IPS DF 6.9 (cell line): ENCODE results near the gene JMJD8.

Experiments used
- DNase-seq: peaks from one replicate; pipeline ENCODE4 v3.0.0-alpha.2; 2013; ENCODE audit warnings: low read depth, low spot score
- H3K27ac ChIP-seq: one replicate; pipeline ENCODE4 v1.5.1; 2013; ENCODE audit warnings: low read length, control low read depth
- H3K27me3 ChIP-seq: 2 replicates; pipeline ENCODE4 v1.6.1; 2013; ENCODE audit warnings: mild to moderate bottlenecking, low read length; ENCODE audit not compliant: control insufficient read depth, insufficient read depth
- H3K36me3 ChIP-seq: 2 replicates; pipeline ENCODE4 v1.6.1; 2013; ENCODE audit warnings: low read length; ENCODE audit not compliant: control insufficient read depth, insufficient read depth
- H3K4me1 ChIP-seq: 2 replicates; pipeline ENCODE4 v1.6.1; 2013; ENCODE audit warnings: low read length; ENCODE audit not compliant: control insufficient read depth, insufficient read depth
- H3K4me3 ChIP-seq: 2 replicates; pipeline ENCODE4 v1.5.1; 2013; ENCODE audit warnings: mild to moderate bottlenecking, low read length
- H3K9me3 ChIP-seq: 2 replicates; pipeline ENCODE4 v1.6.1; 2013; ENCODE audit warnings: low read length, inconsistent platforms; ENCODE audit not compliant: control insufficient read depth, insufficient read depth
- WGBS: extraction: QIAGEN DNeasy Blood & Tissue Kit; methylation state at CpG from one replicate; pipeline ENCODE4 v1.1.7; 2013; ENCODE audit warnings: mixed read lengths, missing lambda C conversion rate; ENCODE audit not compliant: insufficient read length, insufficient coverage; 5-methylcytosine and 5-hydroxymethylcytosine counted together

The JMJD8 gene

GRCh38 chr16:674214-674881 lies 9.8 kb downstream of the JMJD8 start:
- Histone ChIP-seq H3K27ac (no peak overlapping the region), H3K4me3 (no peak overlapping the region), H3K4me1 (peaks cover 7% of the 10 kb centered on the region), H3K36me3 (peaks cover 41% of the 10 kb centered on the region), H3K27me3 (no peaks in the 10 kb centered on the region), H3K9me3 (no peaks in the 10 kb centered on the region)
- no CpG with 5 or more reads among the region's 22 CpGs for WGBS
- DNase-seq = no peak

DNA sequence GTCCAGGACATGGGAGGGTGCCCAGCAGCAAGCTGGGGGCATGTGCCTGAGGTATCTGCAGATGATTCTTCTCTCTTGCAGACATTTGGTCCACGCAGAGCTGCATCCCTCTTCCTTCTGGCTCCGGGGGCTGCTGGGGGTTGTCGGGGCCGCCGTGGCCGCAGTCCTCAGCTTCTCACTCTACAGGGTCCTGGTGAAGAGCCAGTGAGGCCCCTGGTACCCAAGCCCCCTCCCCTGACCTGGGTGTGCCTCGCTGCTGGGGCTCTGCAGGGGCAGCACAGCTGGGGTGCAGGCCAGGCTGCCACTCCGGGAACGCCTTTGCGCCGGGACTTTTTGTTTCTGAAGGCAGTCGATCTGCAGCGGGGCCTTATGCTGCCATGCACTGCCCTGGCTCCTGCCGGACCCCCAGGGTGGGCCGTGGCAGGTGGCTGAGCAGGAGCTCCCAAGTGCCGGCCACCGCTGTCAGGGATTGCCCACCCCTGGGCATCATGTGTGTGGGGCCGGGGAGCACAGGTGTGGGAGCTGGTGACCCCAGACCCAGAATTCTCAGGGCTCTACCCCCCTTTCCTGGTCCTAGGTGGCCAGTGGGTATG lies 10.6 kb downstream of the JMJD8 start:
- Histone ChIP-seq H3K36me3 (peaks cover 44% of the 10 kb centered on the region), H3K27me3 (no peaks in the 10 kb centered on the region), H3K27ac (no peak overlapping the region), H3K4me1 (peaks cover 3% of the 10 kb centered on the region; the same call in 1 of the 2 replicates), H3K9me3 (no peaks in the 10 kb centered on the region), H3K4me3 (no peak overlapping the region)
- no CpG with 5 or more reads among the region's 18 CpGs for WGBS
- DNase-seq = no peak

DNA sequence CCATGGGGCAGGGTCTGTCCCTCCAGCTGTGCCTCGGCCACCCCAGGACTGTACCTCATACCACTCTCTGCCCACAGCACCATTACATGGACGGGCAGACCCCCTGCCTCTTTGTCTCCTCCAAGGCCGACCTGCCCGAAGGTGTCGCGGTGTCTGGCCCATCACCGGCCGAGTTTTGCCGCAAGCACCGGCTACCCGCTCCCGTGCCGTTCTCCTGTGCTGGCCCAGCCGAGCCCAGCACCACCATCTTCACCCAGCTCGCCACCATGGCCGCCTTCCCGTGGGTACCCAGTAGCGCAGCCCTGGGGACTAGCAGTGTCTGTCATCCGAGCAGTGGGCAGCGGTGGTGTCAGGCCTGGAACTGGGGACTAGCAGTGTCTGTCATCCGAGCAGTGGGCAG lies 11.3 kb downstream of the JMJD8 start:
- H3K4me1 ChIP-seq = peaks cover 3% of the 10 kb centered on the region; the same call in 1 of the 2 replicates

GRCh38 chr16:672371-672770 lies 11.8 kb downstream of the JMJD8 start:
- Histone ChIP-seq H3K4me1 (peaks cover 3% of the 10 kb centered on the region; the same call in 1 of the 2 replicates), H3K27ac (no peak overlapping the region), H3K9me3 (no peaks in the 10 kb centered on the region), H3K4me3 (no peak overlapping the region), H3K27me3 (no peaks in the 10 kb centered on the region), H3K36me3 (peaks cover 44% of the 10 kb centered on the region)
- DNase-seq = no peak
- no CpG with 5 or more reads among the region's 19 CpGs for WGBS

More for the DNA sequence above, 11.3 kb downstream of the JMJD8 start:
- H3K27me3 ChIP-seq = no peaks in the 10 kb centered on the region
- H3K4me3 ChIP-seq = no peak overlapping the region
- no peaks in the 10 kb centered on the region for H3K9me3 ChIP-seq
- no peak overlapping the region for H3K27ac ChIP-seq
- H3K36me3 ChIP-seq = peaks cover 44% of the 10 kb centered on the region
- no CpG with 5 or more reads among the region's 21 CpGs for WGBS
- DNase-seq = no peak

DNA sequence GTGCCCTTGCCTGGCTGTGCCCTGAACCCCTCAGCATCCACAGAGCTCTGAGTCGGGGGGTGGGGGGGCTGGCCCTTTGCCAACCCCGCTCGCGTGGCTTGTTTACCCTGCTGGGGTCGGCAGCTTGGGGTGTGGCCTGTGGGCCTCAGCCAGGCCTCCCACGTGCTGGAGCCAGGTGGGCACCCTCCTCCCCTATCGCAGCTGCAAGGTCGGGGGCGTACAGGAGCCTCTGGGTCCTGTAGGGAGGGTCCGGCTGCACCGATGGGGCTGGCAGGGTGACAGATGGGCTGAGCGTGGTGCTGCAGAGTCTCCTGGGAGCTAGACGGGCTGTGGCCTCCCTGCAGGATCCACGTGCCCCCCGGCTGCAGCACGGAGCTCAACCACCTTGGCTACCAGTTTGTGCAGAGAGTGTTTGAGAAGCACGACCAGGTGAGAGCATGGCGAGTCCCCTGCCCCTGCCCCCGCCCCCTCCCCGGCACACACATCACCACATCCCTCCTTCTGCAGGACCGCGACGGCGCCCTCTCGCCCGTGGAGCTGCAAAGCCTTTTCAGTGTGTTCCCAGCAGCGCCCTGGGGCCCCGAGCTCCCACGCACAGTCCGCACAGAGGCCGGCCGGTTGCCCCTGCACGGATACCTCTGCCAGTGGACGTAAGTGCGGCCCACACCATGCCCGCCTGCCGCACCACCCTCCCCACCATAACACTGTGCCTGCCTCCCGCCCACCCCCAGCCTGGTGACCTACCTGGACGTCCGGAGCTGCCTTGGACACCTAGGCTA lies 12.6 kb downstream of the JMJD8 start:
- no peak overlapping the region for H3K27ac ChIP-seq
- no peaks in the 10 kb centered on the region for H3K9me3 ChIP-seq
- no peaks in the 10 kb centered on the region for H3K27me3 ChIP-seq
- H3K36me3 ChIP-seq = peaks cover 44% of the 10 kb centered on the region
- WGBS = no CpG with 5 or more reads among the region's 40 CpGs
- DNase-seq = no peak
- H3K4me3 ChIP-seq = no peak overlapping the region
- no peaks in the 10 kb centered on the region for H3K4me1 ChIP-seq

DNA sequence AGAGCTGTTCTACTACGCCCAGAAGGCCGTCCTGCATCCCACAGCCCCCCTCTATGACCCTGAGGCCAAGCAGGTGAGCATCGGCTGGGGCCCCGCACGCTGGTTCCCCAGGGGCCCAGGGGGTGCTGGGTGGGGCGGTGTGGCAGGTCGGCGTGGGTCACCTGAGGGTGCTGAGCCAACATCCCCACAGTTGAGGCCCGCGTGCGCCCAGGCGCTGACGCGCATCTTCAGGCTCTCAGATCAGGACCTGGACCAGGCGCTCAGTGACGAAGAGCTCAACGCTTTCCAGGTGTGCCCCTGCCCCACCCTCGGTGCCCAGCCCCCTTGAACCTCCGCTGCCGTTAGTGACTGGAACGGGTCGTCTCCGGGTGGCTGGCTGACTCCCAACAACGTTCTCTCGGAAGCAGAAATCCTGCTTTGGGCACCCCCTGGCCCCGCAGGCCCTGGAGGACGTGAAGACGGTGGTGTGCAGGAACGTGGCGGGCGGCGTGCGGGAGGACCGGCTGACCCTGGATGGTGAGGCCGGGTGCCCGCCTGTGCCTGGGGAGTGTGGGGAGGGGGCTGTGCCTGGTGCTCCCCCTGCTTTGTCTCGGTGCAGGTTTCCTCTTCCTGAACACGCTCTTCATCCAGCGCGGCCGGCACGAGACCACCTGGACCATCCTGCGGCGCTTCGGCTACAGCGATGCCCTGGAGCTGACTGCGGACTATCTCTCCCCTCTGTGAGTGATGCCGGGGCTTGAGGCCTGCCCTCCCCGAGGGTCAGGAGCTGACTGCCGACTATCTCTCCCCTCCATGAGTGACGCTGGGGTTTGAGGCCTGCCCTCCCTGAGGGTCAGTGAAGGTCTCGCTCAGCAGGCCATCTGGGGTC lies 13.4 kb downstream of the JMJD8 start:
- no CpG with 5 or more reads among the region's 52 CpGs for WGBS
- Histone ChIP-seq H3K4me1 (no peaks in the 10 kb centered on the region), H3K9me3 (no peaks in the 10 kb centered on the region), H3K36me3 (peaks cover 44% of the 10 kb centered on the region), H3K27ac (no peak overlapping the region), H3K27me3 (no peaks in the 10 kb centered on the region), H3K4me3 (no peak overlapping the region)
- no peak for DNase-seq

DNA sequence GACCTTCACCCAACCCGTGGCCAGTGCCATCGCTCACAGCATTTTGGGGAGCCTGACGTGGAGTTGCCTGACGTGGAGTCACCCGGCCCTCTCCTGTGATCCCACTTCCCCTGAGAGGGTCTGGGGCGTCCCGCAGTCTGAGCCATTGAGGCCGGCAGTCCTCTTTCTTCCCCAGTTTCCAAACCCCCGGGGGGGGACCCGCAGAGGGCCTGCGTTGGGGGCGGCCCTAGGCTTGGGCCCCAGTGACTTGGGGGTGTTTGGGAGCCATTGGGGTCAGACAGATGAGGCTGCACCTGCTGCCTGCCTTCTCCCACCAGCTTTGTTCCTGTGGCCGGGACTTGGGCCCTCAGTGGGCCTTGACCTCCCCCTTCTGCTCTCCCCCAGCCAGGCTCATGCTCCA lies 14.5 kb downstream of the JMJD8 start:
- Histone ChIP-seq H3K4me3 (no peak overlapping the region), H3K27me3 (no peaks in the 10 kb centered on the region), H3K27ac (no peak overlapping the region), H3K4me1 (no peaks in the 10 kb centered on the region), H3K36me3 (peaks cover 44% of the 10 kb centered on the region), H3K9me3 (no peaks in the 10 kb centered on the region)
- no peak for DNase-seq
- no CpG with 5 or more reads among the region's 13 CpGs for WGBS

GRCh38 chr16:668519-669171 lies 15.5 kb downstream of the JMJD8 start:
- no peaks in the 10 kb centered on the region for H3K27me3 ChIP-seq
- H3K36me3 ChIP-seq = peaks cover 44% of the 10 kb centered on the region
- WGBS = no CpG with 5 or more reads among the region's 50 CpGs
- no peak for DNase-seq
- H3K4me3 ChIP-seq = peak overlapping the region; percentile 97
- H3K9me3 ChIP-seq = no peaks in the 10 kb centered on the region
- no peaks in the 10 kb centered on the region for H3K4me1 ChIP-seq
- H3K27ac ChIP-seq = no peak overlapping the region

- DNase-seq = no peak
- H3K4me3 ChIP-seq = peak within 1 kb of the TSS; percentile 97
- H3K27ac ChIP-seq = no peak within 1 kb of the TSS
- H3K4me1 ChIP-seq = no peaks in the 10 kb centered on the region
- H3K27me3 ChIP-seq = no peaks in the 10 kb centered on the region
- H3K9me3 ChIP-seq = no peaks in the 10 kb centered on the region
- no CpG with 5 or more reads among the region's 78 CpGs for WGBS
- peaks cover 39% of the 10 kb centered on the region for H3K36me3 ChIP-seq
These were observed 16.2 kb downstream of the JMJD8 start, which contains the start of gene RHOT2 for GRCh38 chr16:667780-668518. RHOT2 (plus strand) TSS chr16:668132; CDS start chr16:668200, 68 bp downstream.
